Endometrial microvascular endothelial cells (primary cell): ENCODE data around the gene SCGB1D1. TPM values are rescaled to one million over a fixed set of nuclear protein-coding genes. Genes with fewer than 3 reads are reported as not detected.
"Not testable (repeated sequence)": the region's sequence is repeated elsewhere in the genome, so short reads cannot be mapped to it uniquely, and the experiment has no call there.

Source experiments
- in situ Hi-C: cut with HindIII; loops from 2 replicates; pipeline ENCODE4 v1.10.0; 2017; ENCODE audit warnings: low sequenced_read_pairs, low pct_unique_long_range_greater_than_20kb; ENCODE audit errors: inconsistent ontology term
- total RNA-seq: library from RNA; depleted of rRNA; stranded (reverse); fragments of >200 nt; gene quantifications from one replicate; pipeline ENCODE4 v1.2.3, GENCODE V29; 2015; ENCODE audit errors: inconsistent ontology term

Gene SCGB1D1
- total RNA-seq, 1 donor from 2014 or later, result not detected

GRCh38 chr11:62153617-62154016 is 36.4 kb upstream of the SCGB1D1 start:
- in situ Hi-C loops, result no loop called here

GRCh38 chr11:62157603-62158002 is 32.4 kb upstream of the SCGB1D1 start:
- in situ Hi-C loops, result no loop called here

GRCh38 chr11:62166371-62166770 is 23.6 kb upstream of the SCGB1D1 start:
- in situ Hi-C loops, result no loop called here

- in situ Hi-C loops, result no loop called here
These were observed 20.6 kb upstream of the SCGB1D1 start for GRCh38 chr11:62169448-62169847.

GRCh38 chr11:62169935-62170334 is 20.1 kb upstream of the SCGB1D1 start:
- in situ Hi-C loops, result no loop called here

GRCh38 chr11:62171261-62171723 is 18.7 kb upstream of the SCGB1D1 start:
- in situ Hi-C loops, result no loop called here

- in situ Hi-C loops, result no loop called here
These were observed 17.7 kb upstream of the SCGB1D1 start for GRCh38 chr11:62172294-62172693.

- in situ Hi-C loops, result no loop called here
These were observed 13.2 kb upstream of the SCGB1D1 start for GRCh38 chr11:62176766-62177165.

GRCh38 chr11:62179995-62180394 is 10.0 kb upstream of the SCGB1D1 start:
- in situ Hi-C loops, result no loop called here

- in situ Hi-C loops, result no loop called here
These were observed 8.9 kb upstream of the SCGB1D1 start for GRCh38 chr11:62181097-62181496.

- in situ Hi-C loops, result no loop called here
These were observed 7.7 kb upstream of the SCGB1D1 start for GRCh38 chr11:62182147-62182891.

- in situ Hi-C loops, result no loop called here
These were observed 3.8 kb upstream of the SCGB1D1 start for GRCh38 chr11:62186195-62186594.

GRCh38 chr11:62193952-62194351 is 3.9 kb downstream of the SCGB1D1 start:
- in situ Hi-C loops, result no loop called here

GRCh38 chr11:62195010-62195409 is 5.0 kb downstream of the SCGB1D1 start:
- in situ Hi-C loops, result not testable (repeated sequence)

- in situ Hi-C loops, result no loop called here
These were observed 5.9 kb downstream of the SCGB1D1 start for GRCh38 chr11:62195945-62196344.

GRCh38 chr11:62197400-62197799 is 7.4 kb downstream of the SCGB1D1 start:
- in situ Hi-C loops, result not testable (repeated sequence)

GRCh38 chr11:62201376-62201775 is 11.4 kb downstream of the SCGB1D1 start:
- in situ Hi-C loops, result no loop called here

GRCh38 chr11:62202910-62203309 is 12.9 kb downstream of the SCGB1D1 start:
- in situ Hi-C loops, result no loop called here

GRCh38 chr11:62204430-62204829 is 14.4 kb downstream of the SCGB1D1 start:
- in situ Hi-C loops, result no loop called here

GRCh38 chr11:62205441-62205840 is 15.4 kb downstream of the SCGB1D1 start:
- in situ Hi-C loops, result no loop called here
